Uterus (tissue), 4 donors: ENCODE data around the gene AGBL4. TPM values are rescaled to one million over a fixed set of nuclear protein-coding genes. Genes with fewer than 3 reads are reported as not detected.

Experiments
- DNase-seq, 2 donors: peaks; one replicate each; pipeline ENCODE4 v3.0.0-alpha.2; 2019 to 2020
- H3K27ac ChIP-seq, 2 donors: fragments of 200-600 bp; sonication (generic); 1 replicate in 1 of 2; 2 replicates in 1 of 2; pipeline ENCODE4 v1.5.1; 2016 to 2018
- H3K27me3 ChIP-seq, 2 donors: fragments of 200-600 bp; sonication (generic); one replicate each; pipeline ENCODE4 v1.5.1; 2018 to 2019; ENCODE audit warnings: control low read depth in 1 of 2
- H3K36me3 ChIP-seq, 2 donors: fragments of 200-600 bp; sonication (generic); one replicate each; pipeline ENCODE4 v1.5.1; 2019; ENCODE audit warnings: control low read depth in 1 of 2
- H3K4me1 ChIP-seq, 2 donors: fragments of 200-600 bp; sonication (generic); one replicate each; pipeline ENCODE4 v1.5.1; 2018 to 2019; ENCODE audit warnings: control low read depth in 1 of 2
- H3K4me3 ChIP-seq, 2 donors: fragments of 200-600 bp; sonication (generic); 1 replicate in 1 of 2; 2 replicates in 1 of 2; pipeline ENCODE4 v1.5.1; 2018 to 2019; ENCODE audit warnings: mild to moderate bottlenecking in 1 of 2
- H3K9me3 ChIP-seq, 2 donors: fragments of 200-600 bp; sonication (generic); one replicate each; pipeline ENCODE4 v1.5.1; 2019; ENCODE audit warnings: control low read depth in 1 of 2
- CTCF ChIP-seq, 4 experiments: fragments of 200-600 bp in 2 of 4; fragments of 450-650 bp in 2 of 4; sonication (generic) in 2 of 4; IDR thresholded peaks; one replicate each; pipeline ENCODE4 v1.5.1; 2016 to 2019; ENCODE audit warnings: antibody characterized with exemption in 4 of 4, mild to moderate bottlenecking in 2 of 4, moderate library complexity in 1 of 4
- POLR2A ChIP-seq, 2 donors: fragments of 450-650 bp; IDR thresholded peaks; one replicate each; pipeline ENCODE4 v1.6.1; 2016; ENCODE audit warnings: antibody characterized with exemption in 2 of 2, mild to moderate bottlenecking in 1 of 2, moderate library complexity in 1 of 2
- intact Hi-C: fragments of 100-400 bp; cut with DNase I; formaldehyde crosslinking; loops from one replicate; pipeline ENCODE4 v1.15.1; 2023; ENCODE audit warnings: low total_unique reads
- total RNA-seq, 4 donors: library from RNA; depleted of rRNA in 3 of 4; stranded (reverse); fragments of >200 nt in 3 of 4; gene quantifications; one replicate each; pipeline versions ENCODE4 v1.1.0 to v1.2.4, GENCODE V29; 2014 to 2023
- donor health status: DM: yes; HTN: yes; CAD: no.

Gene AGBL4
- total RNA-seq, 4 donors from 2014 or later, result 0.85 to 1.9 TPM; not detected in 2

- intact Hi-C loops, result no loop called here
- Histone ChIP-seq H3K36me3 (no peaks in the 10 kb centered on the region), H3K27ac (no peak overlapping the region), H3K4me1 (no peaks in the 10 kb centered on the region), H3K9me3 (no peaks in the 10 kb centered on the region), H3K4me3 (no peak overlapping the region), H3K27me3 (no peaks in the 10 kb centered on the region)
- TF ChIP-seq CTCF (IDR thresholded peaks at IDR 0.05) (no peak), POLR2A (IDR thresholded peaks at IDR 0.05) (no peak)
- no peak for DNase-seq
Observed at GRCh38 chr1:48710915-48711314, 1312.8 kb downstream of the AGBL4 start.

GRCh38 chr1:48710318-48710717 lies 1313.4 kb downstream of the AGBL4 start:
- intact Hi-C loops, result no loop called here
- no peak overlapping the region for H3K27ac ChIP-seq
- no peaks in the 10 kb centered on the region for H3K4me1 ChIP-seq
- H3K4me3 ChIP-seq, result no peak overlapping the region
- no peaks in the 10 kb centered on the region for H3K36me3 ChIP-seq
- TF ChIP-seq POLR2A (IDR thresholded peaks at IDR 0.05) (no peak), CTCF (IDR thresholded peaks at IDR 0.05) (no peak)
- no peak for DNase-seq
- H3K27me3 ChIP-seq, result no peaks in the 10 kb centered on the region
- no peaks in the 10 kb centered on the region for H3K9me3 ChIP-seq

- Histone ChIP-seq H3K4me3 (no peak overlapping the region), H3K4me1 (no peaks in the 10 kb centered on the region), H3K9me3 (no peaks in the 10 kb centered on the region), H3K27ac (no peak overlapping the region), H3K27me3 (no peaks in the 10 kb centered on the region), H3K36me3 (no peaks in the 10 kb centered on the region)
- intact Hi-C loops, result no loop called here
- no peak for DNase-seq
- TF ChIP-seq POLR2A (IDR thresholded peaks at IDR 0.05), result no peak
- no peak for TF ChIP-seq CTCF (IDR thresholded peaks at IDR 0.05)
Observed at GRCh38 chr1:48704736-48705135, 1319.0 kb downstream of the AGBL4 start.

- Histone ChIP-seq H3K27ac (no peak overlapping the region), H3K4me1 (no peaks in the 10 kb centered on the region), H3K9me3 (no peaks in the 10 kb centered on the region), H3K4me3 (no peak overlapping the region), H3K27me3 (no peaks in the 10 kb centered on the region), H3K36me3 (no peaks in the 10 kb centered on the region)
- TF ChIP-seq POLR2A (IDR thresholded peaks at IDR 0.05) (no peak), CTCF (IDR thresholded peaks at IDR 0.05) (no peak)
- DNase-seq, result no peak
- intact Hi-C loops, result no loop called here
Observed at GRCh38 chr1:48701445-48701844, 1322.3 kb downstream of the AGBL4 start.

- H3K27ac ChIP-seq, result no peak overlapping the region
- TF ChIP-seq CTCF (IDR thresholded peaks at IDR 0.05), result peak; percentile 50 to 69 (median 62)
- no peak for TF ChIP-seq POLR2A (IDR thresholded peaks at IDR 0.05)
- H3K9me3 ChIP-seq, result no peaks in the 10 kb centered on the region
- H3K4me1 ChIP-seq, result no peaks in the 10 kb centered on the region
- intact Hi-C loops, result no loop called here
- no peak overlapping the region for H3K4me3 ChIP-seq
- no peaks in the 10 kb centered on the region for H3K27me3 ChIP-seq
- peak; percentile 21 to 38 for DNase-seq
- no peaks in the 10 kb centered on the region for H3K36me3 ChIP-seq
Observed at GRCh38 chr1:48697066-48697707, 1326.6 kb downstream of the AGBL4 start.
